ENCODE results near the gene COL21A1. TPM values are rescaled to one million over a fixed set of nuclear protein-coding genes. Genes with fewer than 3 reads are reported as not detected.

Gene COL21A1
- total RNA-seq, 1 donor from 2014 or later = 16.7 TPM

- no peak for DNase-seq (ENCODE audit: extremely low spot score in 2 of 2)
- Histone ChIP-seq H3K9me3 (no peaks in the 10 kb centered on the region), H3K27me3 (no peaks in the 10 kb centered on the region), H3K4me3 (no peak overlapping the region), H3K4me1 (no peaks in the 10 kb centered on the region), H3K27ac (no peak overlapping the region), H3K36me3 (no peaks in the 10 kb centered on the region)
- TF ChIP-seq POLR2A (IDR thresholded peaks at IDR 0.05) = no peak
- TF ChIP-seq POLR2AphosphoS5 (IDR thresholded peaks at IDR 0.05; ENCODE audit: insufficient read depth in 1 of 2, low read depth in 1 of 2) = no peak
- no peak for TF ChIP-seq CTCF (IDR thresholded peaks at IDR 0.05)
- intact Hi-C loops (cut with DNase I) = no loop called here
These were observed 209.8 kb downstream of the COL21A1 start for GRCh38 chr6:56037601-56038000.

GRCh38 chr6:56036916-56037600, 210.3 kb downstream of the COL21A1 start:
- no peaks in the 10 kb centered on the region for H3K4me1 ChIP-seq
- H3K27ac ChIP-seq = no peak overlapping the region
- intact Hi-C loops (cut with DNase I) = no loop called here
- no peak for TF ChIP-seq POLR2AphosphoS5 (IDR thresholded peaks at IDR 0.05; ENCODE audit: insufficient read depth in 1 of 2, low read depth in 1 of 2)
- TF ChIP-seq POLR2A (IDR thresholded peaks at IDR 0.05) = no peak
- TF ChIP-seq CTCF (IDR thresholded peaks at IDR 0.05) = no peak
- no peaks in the 10 kb centered on the region for H3K27me3 ChIP-seq
- H3K36me3 ChIP-seq = no peaks in the 10 kb centered on the region
- no peak for DNase-seq (ENCODE audit: extremely low spot score in 2 of 2)
- H3K9me3 ChIP-seq = no peaks in the 10 kb centered on the region
- H3K4me3 ChIP-seq = no peak overlapping the region

- no peaks in the 10 kb centered on the region for H3K9me3 ChIP-seq
- no peaks in the 10 kb centered on the region for H3K27me3 ChIP-seq
- no peak overlapping the region for H3K4me3 ChIP-seq
- no peaks in the 10 kb centered on the region for H3K36me3 ChIP-seq
- intact Hi-C loops (cut with DNase I) = no loop called here
- no peaks in the 10 kb centered on the region for H3K4me1 ChIP-seq
- TF ChIP-seq POLR2AphosphoS5 (IDR thresholded peaks at IDR 0.05; ENCODE audit: insufficient read depth in 1 of 2, low read depth in 1 of 2) (no peak), CTCF (IDR thresholded peaks at IDR 0.05) (no peak), POLR2A (IDR thresholded peaks at IDR 0.05) (no peak)
- no peak for DNase-seq (ENCODE audit: extremely low spot score in 2 of 2)
- H3K27ac ChIP-seq = no peak overlapping the region
These were observed 214.0 kb downstream of the COL21A1 start for GRCh38 chr6:56033401-56033800.

GRCh38 chr6:56032715-56033260, 214.6 kb downstream of the COL21A1 start:
- no peaks in the 10 kb centered on the region for H3K36me3 ChIP-seq
- intact Hi-C loops (cut with DNase I) = no loop called here
- DNase-seq (ENCODE audit: extremely low spot score in 2 of 2) = no peak
- TF ChIP-seq POLR2A (IDR thresholded peaks at IDR 0.05) (no peak), POLR2AphosphoS5 (IDR thresholded peaks at IDR 0.05; ENCODE audit: insufficient read depth in 1 of 2, low read depth in 1 of 2) (no peak)
- no peaks in the 10 kb centered on the region for H3K9me3 ChIP-seq
- H3K4me3 ChIP-seq = no peak overlapping the region
- no peak overlapping the region for H3K27ac ChIP-seq
- no peaks in the 10 kb centered on the region for H3K27me3 ChIP-seq
- no peaks in the 10 kb centered on the region for H3K4me1 ChIP-seq

GRCh38 chr6:56027865-56028264, 219.5 kb downstream of the COL21A1 start:
- no peaks in the 10 kb centered on the region for H3K9me3 ChIP-seq
- intact Hi-C loops (cut with DNase I) = no loop called here
- no peak for DNase-seq (ENCODE audit: extremely low spot score in 2 of 2)
- H3K4me1 ChIP-seq = no peaks in the 10 kb centered on the region
- no peak overlapping the region for H3K27ac ChIP-seq
- no peak for TF ChIP-seq POLR2A (IDR thresholded peaks at IDR 0.05)
- TF ChIP-seq POLR2AphosphoS5 (IDR thresholded peaks at IDR 0.05; ENCODE audit: insufficient read depth in 1 of 2, low read depth in 1 of 2) = no peak
- TF ChIP-seq CTCF (IDR thresholded peaks at IDR 0.05) = no peak
- no peaks in the 10 kb centered on the region for H3K27me3 ChIP-seq
- H3K4me3 ChIP-seq = no peak overlapping the region
- no peaks in the 10 kb centered on the region for H3K36me3 ChIP-seq

All from vagina (tissue), 2 donors.